HG03135 (cell line): ENCODE results near the gene MTUS2.
"Not testable (repeated sequence)": the region's sequence is repeated elsewhere in the genome, so short reads cannot be mapped to it uniquely, and the experiment has no call there.

ENCODE experiments used
- ATAC-seq: cut with Tn5 transposase; IDR thresholded peaks from one replicate; pipeline ENCODE4 v1.9.1; 2021; ENCODE audit warnings: mild to moderate bottlenecking, moderate library complexity; ENCODE audit not compliant: unreplicated experiment

MTUS2 gene

DNA sequence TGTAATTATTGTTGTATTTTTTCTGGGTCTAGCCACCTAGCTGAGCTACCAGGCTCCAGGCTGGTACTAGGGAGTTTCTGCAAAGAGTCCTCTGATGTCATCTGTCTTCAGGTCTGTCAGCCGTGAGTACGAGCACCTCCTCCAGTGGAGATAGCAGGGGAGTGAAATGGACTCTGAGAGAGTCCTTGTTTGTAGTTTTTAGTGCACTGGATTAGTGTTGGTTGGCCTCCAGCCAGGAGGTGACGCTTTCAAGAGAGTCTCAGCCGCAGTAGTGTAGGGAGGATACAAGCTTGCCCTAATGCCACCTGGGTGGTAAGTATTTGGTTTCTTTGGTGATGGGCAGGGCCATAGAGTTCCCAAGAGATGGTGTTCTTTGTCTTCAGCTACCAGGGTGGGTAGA lies 390.5 kb downstream of the MTUS2 start:
- no peak for ATAC-seq

DNA sequence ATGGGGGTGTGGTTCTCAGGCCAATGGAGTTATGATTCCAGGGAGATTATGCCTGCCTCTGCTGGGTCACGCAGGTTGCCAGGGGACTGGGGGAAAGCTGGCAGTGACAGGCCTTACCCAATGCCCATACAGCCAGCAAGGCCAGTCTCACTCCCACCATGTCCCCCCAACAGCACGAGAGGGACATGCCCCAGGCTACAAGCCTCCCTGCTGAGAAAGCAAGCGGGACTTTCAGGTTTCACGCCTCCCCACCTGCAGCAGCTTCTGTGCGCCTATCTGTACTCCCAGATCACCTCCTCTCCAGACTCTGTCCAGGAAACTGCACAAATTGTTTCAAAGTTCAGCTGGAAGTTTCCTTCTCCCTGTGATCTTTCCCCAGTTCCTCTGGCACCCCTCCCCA lies 391.0 kb downstream of the MTUS2 start:
- ATAC-seq, result not testable (repeated sequence)

DNA sequence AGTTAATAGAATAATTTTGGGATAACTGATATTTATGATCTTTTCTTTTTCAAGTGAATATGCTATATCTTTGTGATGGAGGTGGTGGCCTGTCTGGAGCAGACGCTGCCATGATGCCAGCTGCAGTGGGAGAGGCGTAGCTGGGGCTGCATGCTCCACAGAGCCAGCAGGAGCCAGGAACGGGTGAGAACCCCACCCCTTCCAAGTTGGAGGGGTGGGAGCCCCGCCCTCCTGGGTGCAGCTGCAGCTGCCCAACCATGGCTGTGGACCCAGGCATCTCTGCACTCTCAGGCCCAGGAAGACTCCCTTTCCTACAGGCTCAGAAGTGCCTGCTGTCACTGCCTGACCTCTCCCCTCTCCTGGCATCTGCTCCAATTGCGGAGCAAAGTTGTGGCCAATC lies 402.3 kb downstream of the MTUS2 start:
- no peak for ATAC-seq

DNA sequence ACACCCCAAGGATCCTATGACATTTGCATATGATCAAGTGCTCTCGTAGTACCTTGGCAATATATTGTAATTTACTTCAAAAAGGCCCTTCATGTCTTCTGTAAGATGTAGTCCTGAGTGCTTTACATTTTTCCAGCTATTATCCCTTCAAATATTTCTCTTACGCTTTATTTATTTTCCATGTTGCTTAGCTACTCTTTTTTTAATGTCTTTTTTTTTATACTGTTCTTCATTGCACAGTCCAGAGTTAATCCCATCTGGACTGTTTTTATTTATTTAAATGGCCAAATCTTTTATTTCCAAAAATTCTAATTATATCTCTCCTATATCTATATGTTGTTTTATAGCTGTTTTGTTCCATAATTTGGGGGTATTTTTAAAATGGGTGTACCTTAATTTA lies 404.1 kb downstream of the MTUS2 start:
- no peak for ATAC-seq

DNA sequence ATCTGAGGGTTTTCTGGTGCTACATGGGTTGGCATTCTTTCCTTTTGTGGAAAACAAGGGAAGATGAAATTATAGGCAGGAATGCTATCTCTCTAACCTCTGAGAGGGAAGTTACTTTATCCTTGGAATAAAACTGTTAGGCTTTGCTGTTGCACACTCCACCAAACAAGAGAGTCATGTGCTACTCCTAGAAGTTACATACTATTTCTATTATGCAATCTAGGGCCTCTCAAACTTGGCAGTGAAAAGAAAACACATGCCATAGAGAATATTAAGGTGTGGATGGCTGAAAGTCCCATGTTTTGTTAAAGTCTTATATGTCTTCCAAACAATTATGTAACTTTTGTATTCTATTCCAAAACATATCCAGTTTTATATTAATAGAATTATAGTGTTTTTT lies 407.4 kb downstream of the MTUS2 start:
- ATAC-seq, result no peak

DNA sequence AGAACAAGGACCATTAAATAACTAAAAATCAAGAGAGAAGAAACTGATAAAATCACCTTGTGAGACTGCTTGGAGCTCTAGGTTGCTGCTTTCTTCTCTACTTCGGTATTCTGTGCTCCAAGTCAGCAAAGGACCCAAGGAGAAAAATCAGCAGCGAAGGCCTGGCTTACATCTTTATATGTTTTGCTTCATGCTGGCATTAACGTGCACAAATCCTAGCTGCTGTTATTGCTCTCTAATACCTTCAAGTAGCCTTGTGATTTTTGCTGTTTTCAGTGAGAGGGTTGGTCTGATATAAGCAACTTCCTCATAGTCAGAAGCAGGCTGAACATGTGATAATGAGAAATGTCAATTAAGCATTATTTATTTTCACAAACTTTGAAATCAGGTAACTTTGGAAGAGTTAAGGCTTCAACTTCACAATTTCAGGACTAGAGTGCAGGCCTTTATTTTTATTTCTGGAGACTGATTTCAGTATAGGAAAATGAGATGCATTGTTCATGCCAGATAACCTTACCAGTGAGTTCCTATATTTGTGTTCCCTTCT lies 410.2 kb downstream of the MTUS2 start:
- ATAC-seq, result no peak

DNA sequence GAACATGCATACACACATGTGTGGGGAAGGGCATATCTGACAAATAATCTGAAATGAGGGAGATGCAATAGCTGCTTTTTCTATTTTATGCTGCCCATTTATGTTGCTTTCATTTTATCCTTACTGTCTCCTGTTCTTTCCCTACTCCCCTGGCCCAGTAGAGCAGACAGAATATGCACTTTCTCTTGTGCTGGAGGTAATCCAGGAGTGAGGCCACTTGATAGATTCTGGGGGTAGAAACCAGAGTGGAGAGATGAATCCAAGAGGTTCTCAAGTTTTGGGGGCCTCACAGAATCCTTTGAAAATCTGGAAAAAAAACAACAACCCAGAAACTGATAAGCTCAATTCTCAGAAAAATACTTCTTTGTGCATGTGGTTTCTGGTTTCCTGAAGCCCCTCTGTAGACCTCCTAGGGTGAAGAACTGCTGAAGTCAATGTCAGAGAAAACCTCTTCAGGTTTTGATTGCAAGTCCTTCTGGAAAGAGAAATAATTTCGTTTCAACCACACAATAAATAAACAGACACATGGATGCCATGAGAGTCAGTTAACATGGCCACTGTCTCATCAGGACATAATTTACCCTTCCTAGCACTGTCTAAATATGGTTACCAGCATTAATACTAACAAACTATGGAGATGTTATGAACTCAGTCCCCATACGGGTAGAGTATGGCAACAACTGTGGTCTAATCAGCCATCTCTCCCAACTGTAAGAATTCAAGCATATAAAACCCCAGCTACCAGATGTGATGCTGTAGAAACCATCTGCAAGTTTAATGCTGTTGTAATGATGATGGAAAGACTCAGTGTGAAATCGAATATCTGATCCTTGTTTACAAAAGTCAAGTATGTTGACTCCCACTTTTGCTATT lies 419.8 kb downstream of the MTUS2 start:
- no peak for ATAC-seq

DNA sequence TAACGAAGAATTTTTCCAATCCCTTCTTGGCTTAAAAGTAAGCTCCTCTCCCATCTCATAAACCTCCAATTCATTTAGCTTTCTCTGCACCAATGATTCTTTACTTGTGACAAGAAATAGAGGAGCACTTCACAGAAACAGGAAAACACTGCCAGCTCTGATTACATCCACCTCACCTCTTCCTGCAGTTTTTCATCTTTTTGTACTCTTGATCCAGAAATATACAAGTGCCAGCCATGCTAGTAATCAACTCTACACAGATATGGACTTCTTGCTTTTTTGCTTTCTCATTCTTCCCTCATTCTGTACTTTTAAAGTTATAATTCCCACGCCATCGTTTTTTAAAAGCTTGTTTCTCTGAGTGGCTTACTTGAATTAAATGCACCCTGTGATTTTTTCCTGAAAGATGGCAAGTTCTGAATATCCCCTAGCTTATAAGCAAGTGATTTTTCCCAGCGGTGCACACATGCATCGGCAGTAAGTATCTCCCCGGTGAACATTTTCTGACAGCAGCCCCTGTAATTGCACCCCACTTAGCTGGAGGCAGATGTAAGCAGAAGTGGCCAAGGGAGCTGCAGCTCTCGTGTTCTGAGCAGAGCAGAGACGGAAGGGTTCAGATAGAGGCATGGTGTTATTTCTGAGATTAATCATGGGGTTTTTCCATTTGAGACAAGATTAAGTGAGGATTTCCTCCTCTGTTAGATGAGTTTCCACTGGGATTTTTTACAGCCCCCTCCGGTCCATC lies 434.7 kb downstream of the MTUS2 start:
- ATAC-seq, result no peak

DNA sequence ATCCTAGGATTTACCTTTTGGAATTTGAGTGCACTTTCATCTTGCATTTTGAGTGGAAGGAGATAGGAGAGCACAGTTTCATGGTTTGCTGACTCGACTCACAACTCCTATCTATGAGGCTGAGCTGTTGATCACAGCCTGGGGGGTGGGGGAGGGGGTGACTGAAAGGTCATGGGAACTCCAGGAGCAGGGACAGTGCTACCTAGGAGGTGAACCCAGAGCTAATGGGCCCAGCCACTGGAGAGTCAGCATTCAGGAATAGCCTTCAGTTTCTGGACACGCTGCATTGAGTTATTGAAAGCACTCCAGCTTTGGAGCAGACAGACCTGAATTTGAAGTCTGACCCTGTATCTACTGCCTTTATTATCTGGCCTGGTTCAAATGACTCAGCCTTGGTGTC lies 435.4 kb downstream of the MTUS2 start:
- no peak for ATAC-seq

DNA sequence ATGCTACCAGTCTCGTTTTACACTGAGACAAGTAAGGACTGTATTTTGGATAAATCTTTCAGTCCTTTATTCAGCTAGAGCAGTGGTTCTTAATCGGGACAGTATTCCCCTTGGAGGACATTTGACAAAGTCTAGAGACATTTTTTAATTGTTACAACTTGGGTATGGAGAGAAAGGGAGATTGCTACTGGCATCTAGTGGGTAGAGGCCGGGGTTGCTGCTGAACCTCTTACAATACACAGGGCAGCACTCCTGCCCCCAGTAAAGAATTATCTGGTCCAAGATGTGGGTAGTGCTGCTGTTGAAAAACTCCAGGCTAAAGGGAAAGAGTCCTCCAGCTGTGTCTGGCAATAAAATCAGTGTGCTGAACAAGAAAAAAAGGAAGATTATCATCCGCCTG lies 440.5 kb downstream of the MTUS2 start:
- ATAC-seq, result no peak

DNA sequence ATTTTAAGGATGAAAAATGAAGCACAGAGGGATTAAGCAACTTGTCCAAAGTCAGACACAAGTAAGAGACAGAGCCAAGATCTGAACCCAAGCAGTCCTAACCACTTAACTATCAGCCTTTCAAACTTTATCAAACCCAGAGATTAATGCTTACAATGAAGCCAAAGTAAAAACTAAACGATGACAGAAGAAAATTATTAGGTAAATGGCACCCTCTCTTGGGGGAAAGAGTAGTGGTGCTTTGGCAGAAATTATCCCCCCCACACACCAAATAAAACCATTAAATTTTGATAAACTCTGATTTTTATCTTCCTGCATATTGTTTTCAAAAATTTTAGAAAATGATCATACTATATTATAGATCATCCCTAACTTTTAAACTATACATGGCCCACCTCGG lies 446.1 kb downstream of the MTUS2 start:
- ATAC-seq, result no peak

DNA sequence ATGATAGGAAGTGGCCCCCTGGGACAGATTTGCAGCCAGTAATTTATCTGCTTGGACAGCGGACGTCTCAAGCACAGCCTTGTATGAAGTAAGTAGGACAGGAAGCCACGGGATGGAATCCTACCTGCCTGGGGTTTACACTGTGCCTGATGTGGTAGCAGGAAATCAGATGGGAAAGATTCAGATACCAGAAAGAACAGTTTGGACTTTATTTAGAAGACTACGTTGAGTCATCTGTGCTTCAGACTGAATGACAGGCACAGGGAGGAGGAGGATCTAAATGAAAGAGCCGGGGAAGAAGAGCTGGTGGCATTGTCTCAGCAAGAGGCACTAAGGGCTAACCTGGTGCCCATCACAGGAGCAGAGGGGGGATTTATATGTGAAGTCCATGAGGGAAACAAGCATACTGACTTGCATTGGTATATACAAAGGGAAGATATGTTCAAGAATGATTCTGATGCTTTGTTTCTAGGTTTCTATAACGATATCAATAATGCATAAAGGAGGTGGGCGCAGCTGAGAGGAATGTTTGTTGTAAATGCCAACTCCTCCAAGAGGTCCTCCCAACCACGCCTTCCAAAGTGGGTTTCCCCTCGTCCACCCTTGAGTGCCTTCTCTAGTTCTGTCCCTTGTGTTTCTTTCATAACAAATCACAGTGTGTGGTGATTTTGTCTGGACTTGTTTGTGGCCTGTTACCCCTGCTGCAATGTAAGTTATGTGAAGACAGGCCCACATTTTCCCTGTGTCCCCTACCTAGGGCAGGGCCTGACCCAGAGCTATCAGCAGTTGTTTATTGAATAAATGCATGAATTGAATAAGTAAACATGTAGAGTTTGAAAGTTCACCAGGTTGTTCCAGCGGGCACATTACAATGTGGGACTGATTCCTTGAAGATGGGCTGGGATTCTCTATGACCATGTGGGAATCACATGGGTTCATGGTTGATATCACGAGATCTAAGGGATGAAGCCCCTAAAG lies 446.9 kb downstream of the MTUS2 start:
- ATAC-seq, result no peak

DNA sequence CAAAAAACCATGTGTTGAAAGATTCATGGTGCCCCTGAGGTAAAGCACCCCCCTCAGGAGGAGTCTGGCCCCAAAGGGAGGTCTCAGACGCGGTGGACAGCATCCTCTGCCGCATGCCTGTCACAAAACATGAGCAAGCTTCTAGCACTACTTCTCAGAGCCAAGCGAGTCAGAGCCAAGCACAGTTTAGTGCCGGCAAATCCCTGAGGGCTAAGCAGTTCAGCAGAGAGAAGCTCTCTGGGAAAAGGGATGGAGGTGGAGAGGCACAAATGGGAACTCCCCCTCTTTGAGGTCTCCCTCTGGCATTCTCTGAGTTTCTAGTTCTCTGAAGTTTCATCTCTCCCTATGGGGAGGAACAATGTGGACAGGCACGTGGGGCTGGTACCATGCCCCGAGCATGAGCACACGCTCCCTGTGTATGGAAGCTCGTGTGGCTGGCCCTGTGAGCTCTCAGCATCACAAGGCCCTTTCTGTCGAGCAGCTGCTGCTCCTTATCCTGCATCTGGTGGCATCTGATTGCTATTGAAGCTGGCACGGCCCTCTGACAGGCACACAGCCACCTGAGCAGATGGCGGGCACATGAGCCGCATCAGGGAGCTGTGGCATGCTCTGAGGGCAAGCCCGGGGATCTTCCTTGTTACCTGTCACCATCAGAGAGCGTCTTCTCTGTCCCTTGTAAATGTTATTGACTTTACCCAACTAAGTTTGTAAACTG lies 450.3 kb downstream of the MTUS2 start:
- no peak for ATAC-seq

DNA sequence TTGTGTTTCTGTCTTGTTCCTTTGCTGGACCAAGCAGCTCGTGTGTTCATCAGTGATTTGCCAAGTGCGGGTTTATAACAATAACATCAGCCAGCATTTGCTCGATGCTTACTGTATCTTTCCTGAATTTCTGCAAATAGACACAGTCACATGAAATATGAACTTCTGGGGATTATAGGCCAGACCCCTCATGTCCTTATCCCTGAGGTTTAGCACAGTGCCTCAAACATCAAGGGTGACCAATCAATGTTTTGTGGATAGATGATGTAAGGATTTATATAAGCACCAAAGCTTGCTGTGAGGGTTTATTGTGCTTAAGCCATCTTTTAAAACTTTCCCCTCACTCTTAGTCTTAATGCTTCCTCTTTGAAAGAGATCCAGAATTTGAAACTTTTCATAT lies 451.5 kb downstream of the MTUS2 start:
- ATAC-seq, result no peak

DNA sequence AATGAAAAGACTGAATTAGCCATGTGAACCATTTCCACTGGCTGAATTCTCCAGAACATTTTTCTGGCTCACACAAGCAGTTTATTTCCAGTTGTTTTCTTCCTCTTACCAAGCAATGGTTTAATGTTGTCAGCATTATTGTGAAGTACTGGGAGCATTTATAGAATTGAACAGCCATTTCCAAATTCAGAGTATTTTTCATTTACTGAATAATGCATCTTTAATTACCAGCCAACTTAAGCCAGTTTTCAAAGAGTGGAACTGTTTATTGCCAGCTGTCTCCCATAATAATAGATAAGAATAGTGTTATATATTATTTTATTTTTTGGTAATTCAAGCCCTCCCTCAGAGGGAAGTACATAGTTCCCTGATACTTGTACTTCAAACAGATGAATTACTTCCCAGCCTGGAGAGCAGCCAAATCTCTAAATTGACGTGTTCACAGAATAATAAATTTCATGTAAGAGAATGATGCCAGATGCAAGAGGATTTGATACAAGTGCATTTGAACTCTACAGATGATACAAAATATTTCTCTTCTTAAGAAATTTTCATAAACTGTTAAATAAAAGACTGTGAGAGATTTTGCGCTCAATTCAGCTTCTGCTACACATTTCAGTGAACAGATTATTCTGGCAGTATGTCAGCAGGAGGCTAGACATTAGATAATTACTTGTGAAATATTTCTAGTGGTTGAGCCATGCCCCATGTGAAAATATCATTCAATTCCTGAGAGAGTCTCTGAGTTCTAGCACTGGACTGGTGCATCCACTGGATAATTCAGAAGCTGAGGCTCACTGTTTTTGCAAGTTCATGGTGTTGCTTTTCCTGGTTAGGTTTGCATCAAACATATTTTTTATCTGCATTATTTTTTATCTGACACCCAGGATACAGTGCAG lies 459.5 kb downstream of the MTUS2 start:
- ATAC-seq, result no peak

DNA sequence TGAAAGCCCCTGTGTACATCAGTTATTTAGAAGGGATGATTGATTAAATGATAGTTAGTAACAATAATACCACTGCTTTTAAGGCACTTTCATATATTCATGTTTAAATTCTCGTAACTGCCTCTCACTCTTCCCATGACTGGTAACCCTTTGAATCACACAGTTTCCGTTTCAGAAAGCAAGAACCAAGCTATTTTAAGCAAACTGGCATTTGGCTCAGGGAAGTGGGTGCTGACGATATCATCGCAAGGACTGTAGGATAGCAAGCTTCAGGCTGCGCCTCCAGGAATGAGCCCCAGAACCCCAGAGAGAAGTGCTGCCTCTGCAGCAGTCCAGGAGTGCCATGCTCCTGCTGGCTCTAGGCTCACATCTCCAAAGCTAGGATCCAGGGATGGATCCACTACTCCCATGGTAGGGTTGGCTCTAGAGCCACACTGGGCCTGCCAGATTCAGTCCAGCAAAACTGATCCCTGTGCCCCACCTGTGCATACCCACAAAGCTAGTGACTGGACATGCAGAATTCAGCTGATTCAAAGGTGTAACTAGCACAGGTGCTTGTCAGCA lies 461.9 kb downstream of the MTUS2 start:
- no peak for ATAC-seq

DNA sequence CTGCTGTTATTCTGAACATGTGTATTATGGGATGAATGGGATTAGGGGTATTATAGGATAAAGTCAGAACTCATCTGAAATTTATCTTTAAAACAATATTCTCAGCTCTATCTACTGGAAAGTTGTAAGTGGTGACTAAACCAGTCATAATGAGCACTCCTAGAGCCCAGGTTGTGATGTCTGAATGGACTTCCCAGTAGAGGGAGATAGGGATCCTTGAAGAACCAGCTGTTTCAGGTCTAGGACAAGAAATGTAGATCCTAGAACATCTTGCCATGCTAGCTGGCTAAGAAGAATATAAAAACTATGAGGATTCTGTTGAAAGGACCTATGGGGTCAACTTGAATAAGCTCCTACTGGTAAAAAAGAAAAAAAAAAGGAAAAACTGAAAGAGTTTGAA lies 464.6 kb downstream of the MTUS2 start:
- ATAC-seq, result no peak

DNA sequence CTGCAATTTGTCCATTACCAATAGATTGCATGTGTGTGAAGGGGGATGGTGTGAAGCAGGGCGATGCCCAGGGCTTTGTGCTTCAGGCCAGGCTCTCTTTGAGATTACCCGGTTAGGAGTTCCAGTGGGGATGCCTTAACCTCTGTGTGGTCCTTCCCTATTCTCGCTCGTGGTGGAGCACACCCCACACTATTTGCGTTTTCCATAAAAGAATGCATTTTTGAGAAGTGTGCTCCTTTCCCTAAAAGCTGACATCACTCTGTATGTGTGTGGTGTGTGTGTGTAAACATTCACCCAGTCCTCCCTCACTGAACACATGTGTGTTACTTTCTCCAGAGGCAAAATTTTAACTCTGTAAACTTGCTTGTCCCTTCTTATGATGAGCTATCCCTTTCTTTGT lies 467.1 kb downstream of the MTUS2 start:
- ATAC-seq, result no peak

DNA sequence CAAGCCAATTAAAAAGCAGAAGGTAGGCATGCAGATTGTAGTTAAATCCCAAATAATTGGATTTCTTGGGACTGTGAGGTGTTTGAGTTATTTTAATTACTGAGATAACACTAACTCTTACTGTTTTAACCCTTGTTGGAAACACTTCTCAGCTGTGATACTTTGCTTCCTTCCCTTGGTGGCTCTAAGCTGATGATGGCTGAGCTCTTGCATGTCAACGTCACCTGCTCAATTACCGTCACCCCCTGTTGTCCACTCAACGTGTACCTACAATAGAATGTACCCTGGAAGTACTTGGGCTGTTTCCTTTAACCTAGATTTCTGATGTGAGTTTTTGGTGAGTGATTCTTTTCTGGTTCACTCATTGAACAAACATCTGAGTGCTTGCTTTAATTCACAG lies 471.9 kb downstream of the MTUS2 start:
- ATAC-seq, result no peak
